Measurements from ENCODE around the gene COQ4.

COQ4 gene

DNA sequence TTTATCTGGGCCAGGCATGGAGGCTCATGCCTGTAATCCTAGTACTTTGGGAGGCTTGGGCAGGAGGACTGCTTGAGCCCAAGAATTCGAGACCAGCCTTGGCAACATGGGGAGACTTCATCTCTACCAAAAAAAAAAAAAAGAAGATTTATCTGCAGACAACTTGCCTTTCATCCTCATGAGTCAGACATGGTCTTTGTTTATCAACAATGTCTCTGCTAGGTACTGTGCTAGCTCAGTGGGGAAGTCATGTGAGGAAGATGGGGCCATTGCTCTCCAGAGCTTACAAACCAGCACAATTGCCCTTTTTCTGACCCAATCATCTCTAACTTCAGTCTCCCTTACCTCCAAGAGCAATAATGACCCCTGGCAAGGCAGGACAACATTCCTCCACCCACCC, 50.1 kb downstream of the COQ4 start:
- no peak for DNase-seq (ENCODE audit: low spot score)

DNA sequence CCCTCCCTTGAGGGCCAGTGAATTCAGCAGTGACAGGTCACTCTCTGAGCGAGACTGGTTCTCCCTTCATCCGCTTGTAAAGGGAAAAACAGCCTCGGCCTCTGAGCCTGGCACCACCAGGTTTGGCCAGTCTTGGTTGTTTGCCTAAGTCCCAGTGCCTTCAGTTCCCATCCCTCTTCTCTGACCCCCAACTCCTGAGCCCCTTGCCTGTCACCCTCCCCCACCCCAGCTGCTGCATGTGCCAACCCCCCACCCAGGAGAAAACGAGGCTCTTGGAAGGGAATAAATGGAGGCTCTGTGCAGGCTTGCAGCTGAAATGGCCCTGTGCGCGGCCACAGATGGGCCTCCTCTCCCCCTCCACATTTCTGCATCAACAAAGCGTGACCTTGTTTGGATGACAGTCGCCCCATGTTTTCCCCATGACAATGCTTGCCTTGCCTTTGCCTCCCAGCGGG, 51.6 kb downstream of the COQ4 start:
- DNase-seq (ENCODE audit: low spot score): no peak

DNA sequence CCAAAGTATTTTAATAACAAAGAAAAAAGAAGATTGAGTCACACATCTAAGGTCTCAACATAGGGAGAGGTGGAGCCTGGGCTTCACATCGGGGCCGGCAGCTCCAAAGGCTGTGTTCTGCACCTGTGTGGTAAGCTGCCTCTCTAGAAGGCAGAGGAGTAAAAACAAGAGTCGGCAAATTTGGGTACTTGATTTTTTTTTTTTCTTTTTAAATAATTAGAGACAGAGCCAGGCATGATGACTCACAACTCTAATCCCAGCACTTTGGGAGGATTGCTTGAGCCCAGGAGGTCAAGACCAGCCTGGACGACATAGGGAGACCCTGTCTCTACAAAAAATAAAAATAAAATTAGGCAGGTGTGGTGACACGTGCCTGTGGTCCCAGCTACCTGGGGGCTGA, 53.2 kb downstream of the COQ4 start:
- no peak for DNase-seq (ENCODE audit: low spot score)

DNA sequence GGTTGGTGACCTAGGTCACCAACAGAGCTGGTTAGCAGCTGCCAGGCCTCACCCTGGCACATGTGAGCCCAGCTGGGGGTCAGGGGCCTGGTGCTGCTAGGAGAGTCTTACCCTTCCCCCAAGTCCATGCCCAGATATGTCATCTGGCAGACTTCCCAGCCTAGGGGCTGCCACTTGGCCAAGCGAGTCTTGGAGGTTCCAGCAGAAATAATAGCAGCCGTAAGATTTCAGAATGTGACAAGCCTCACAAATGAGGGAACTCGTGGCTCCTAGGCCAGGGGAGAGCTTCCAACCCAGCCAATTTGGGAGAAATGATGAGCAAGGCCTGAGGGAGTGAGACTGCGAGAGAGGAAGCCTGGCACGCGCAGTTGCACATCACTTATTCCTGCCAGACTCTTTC, 59.6 kb downstream of the COQ4 start:
- no peak for DNase-seq (ENCODE audit: low spot score)

DNA sequence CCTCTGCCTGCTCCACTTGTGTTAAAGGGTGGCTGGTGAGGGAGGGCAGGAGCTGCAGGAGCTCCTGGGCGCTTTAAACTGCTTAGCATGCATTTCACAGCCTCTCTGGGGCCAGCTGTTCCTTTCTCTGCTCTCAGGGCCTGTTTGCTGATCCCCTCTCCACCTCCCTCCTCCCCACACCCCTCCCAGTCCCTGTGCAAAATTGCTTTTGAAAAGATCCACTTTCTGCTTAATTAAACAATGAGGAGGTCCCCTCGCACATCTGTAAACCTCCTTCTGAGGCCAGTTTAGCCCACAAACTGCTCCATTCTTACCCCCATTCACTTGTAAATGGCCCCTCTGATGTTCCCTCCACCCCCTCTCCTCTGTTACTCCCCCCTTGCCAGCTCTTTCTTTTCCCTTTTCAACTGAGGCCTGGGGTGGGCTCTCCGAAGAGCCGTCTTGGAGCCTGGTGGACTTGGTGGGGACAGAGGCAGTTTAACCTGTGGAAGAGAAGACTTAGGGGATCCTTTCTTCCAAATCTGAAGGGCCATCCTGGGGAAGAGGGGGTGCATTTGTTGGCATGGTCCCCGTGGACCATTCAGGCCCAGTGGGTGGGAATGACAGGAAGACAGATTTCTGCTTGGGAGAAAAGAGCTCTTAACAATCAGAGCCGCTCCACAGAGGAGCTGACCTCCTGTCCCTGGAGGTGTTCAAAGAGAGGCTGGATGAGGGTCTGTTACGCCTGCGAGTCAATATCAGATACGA, 60.5 kb downstream of the COQ4 start:
- no peak for DNase-seq (ENCODE audit: low spot score)

All from CD4-positive, alpha-beta T cell treated with Interleukin-2 at 100 ng/mL for 4 hours (primary cell).